Iris pigment epithelial cell (primary cell): Measurements from ENCODE around the gene XYLT1.

Source experiments
- DNase-seq: peaks from one replicate; pipeline ENCODE4 v3.0.0-alpha.2; 2011; ENCODE audit warnings: low read depth

XYLT1 gene

GRCh38 chr16:17374668-17375255 lies 96.0 kb downstream of the XYLT1 start:
- DNase-seq, result no peak

GRCh38 chr16:17373533-17373932 lies 97.2 kb downstream of the XYLT1 start:
- no peak for DNase-seq

GRCh38 chr16:17372386-17372785 lies 98.4 kb downstream of the XYLT1 start:
- no peak for DNase-seq

GRCh38 chr16:17371299-17371698 lies 99.5 kb downstream of the XYLT1 start:
- DNase-seq, result no peak

- no peak for DNase-seq
Measured at GRCh38 chr16:17370731-17371285, 100.0 kb downstream of the XYLT1 start.

GRCh38 chr16:17370223-17370707 lies 100.5 kb downstream of the XYLT1 start:
- no peak for DNase-seq

- DNase-seq, result no peak
Measured at GRCh38 chr16:17369421-17370222, 101.1 kb downstream of the XYLT1 start.

- DNase-seq, result no peak
Measured at GRCh38 chr16:17368951-17369350, 101.8 kb downstream of the XYLT1 start.

- no peak for DNase-seq
Measured at GRCh38 chr16:17368446-17368845, 102.3 kb downstream of the XYLT1 start.

- DNase-seq, result no peak
Measured at GRCh38 chr16:17367923-17368322, 102.8 kb downstream of the XYLT1 start.

- no peak for DNase-seq
Measured at GRCh38 chr16:17367036-17367435, 103.7 kb downstream of the XYLT1 start.

- no peak for DNase-seq
Measured at GRCh38 chr16:17366299-17366961, 104.3 kb downstream of the XYLT1 start.

- DNase-seq, result no peak
Measured at GRCh38 chr16:17365591-17366298, 105.0 kb downstream of the XYLT1 start.

- DNase-seq, result no peak
Measured at GRCh38 chr16:17365211-17365541, 105.6 kb downstream of the XYLT1 start.

- peak; percentile 21 for DNase-seq
Measured at GRCh38 chr16:17364319-17365210, 106.2 kb downstream of the XYLT1 start.

- DNase-seq, result no peak
Measured at GRCh38 chr16:17362946-17363345, 107.8 kb downstream of the XYLT1 start.

- no peak for DNase-seq
Measured at GRCh38 chr16:17362183-17362582, 108.6 kb downstream of the XYLT1 start.

- DNase-seq, result no peak
Measured at GRCh38 chr16:17360693-17361122, 110.1 kb downstream of the XYLT1 start.

- DNase-seq, result no peak
Measured at GRCh38 chr16:17359788-17360390, 110.9 kb downstream of the XYLT1 start.

GRCh38 chr16:17358846-17359245 lies 111.9 kb downstream of the XYLT1 start:
- DNase-seq, result no peak

GRCh38 chr16:17358355-17358754 lies 112.4 kb downstream of the XYLT1 start:
- no peak for DNase-seq
